Vagina (tissue), 2 donors: ENCODE data around the gene ATP13A2. TPM values are rescaled to one million over a fixed set of nuclear protein-coding genes. Genes with fewer than 3 reads are reported as not detected.

Experiments used
- DNase-seq, 2 donors: peaks; one replicate each; pipeline ENCODE4 v3.0.0-alpha.2; 2017; ENCODE audit errors: extremely low spot score in 2 of 2
- H3K27ac ChIP-seq: fragments of 200-600 bp; sonication (generic); one replicate; pipeline ENCODE4 v1.5.1; 2019
- H3K27me3 ChIP-seq: fragments of 200-600 bp; sonication (generic); one replicate; pipeline ENCODE4 v1.5.1; 2019
- H3K36me3 ChIP-seq, 2 donors: fragments of 200-600 bp; sonication (generic); one replicate each; pipeline ENCODE4 v1.5.1; 2017 to 2019
- H3K4me1 ChIP-seq: fragments of 200-600 bp; sonication (generic); one replicate; pipeline ENCODE4 v1.5.1; 2019
- H3K4me3 ChIP-seq, 2 donors: fragments of 200-600 bp; sonication (generic); 1 replicate in 1 of 2; 2 replicates in 1 of 2; pipeline ENCODE4 v1.5.1; 2016 to 2019
- H3K9me3 ChIP-seq: fragments of 200-600 bp; sonication (generic); one replicate; pipeline ENCODE4 v1.5.1; 2019
- POLR2A ChIP-seq, 2 donors: fragments of 450-650 bp; IDR thresholded peaks; one replicate each; pipeline ENCODE4 v1.6.1; 2017; ENCODE audit warnings: antibody characterized with exemption in 2 of 2, mild to moderate bottlenecking in 2 of 2, moderate library complexity in 2 of 2
- POLR2AphosphoS5 ChIP-seq, 2 donors: sonication (generic); formaldehyde crosslinking; IDR thresholded peaks; one replicate each; pipeline ENCODE4 v1.9.0; 2017; ENCODE audit warnings: antibody characterized with exemption in 2 of 2, mild to moderate bottlenecking in 2 of 2, low read depth in 1 of 2; ENCODE audit not compliant: insufficient read depth in 1 of 2
- intact Hi-C: fragments of 100-400 bp; cut with DNase I; formaldehyde crosslinking; loops from one replicate; pipeline ENCODE4 v1.15.1; 2023
- total RNA-seq: library from RNA; depleted of rRNA; stranded (reverse); fragments of >200 nt; gene quantifications from one replicate; pipeline ENCODE4 v1.2.3, GENCODE V29; 2016
- TF ChIP-seq, protein P1 (sequence below), 3 experiments: fragments of 450-650 bp in 2 of 3; fragments of 200-600 bp in 1 of 3; sonication (generic) in 1 of 3; IDR thresholded peaks; one replicate each; pipeline ENCODE4 v1.5.1; 2017 to 2019; ENCODE audit warnings: antibody characterized with exemption in 3 of 3, mild to moderate bottlenecking in 2 of 3, moderate library complexity in 2 of 3

Gene ATP13A2
- total RNA-seq, 1 donor from 2014 or later = 31.7 TPM

DNA sequence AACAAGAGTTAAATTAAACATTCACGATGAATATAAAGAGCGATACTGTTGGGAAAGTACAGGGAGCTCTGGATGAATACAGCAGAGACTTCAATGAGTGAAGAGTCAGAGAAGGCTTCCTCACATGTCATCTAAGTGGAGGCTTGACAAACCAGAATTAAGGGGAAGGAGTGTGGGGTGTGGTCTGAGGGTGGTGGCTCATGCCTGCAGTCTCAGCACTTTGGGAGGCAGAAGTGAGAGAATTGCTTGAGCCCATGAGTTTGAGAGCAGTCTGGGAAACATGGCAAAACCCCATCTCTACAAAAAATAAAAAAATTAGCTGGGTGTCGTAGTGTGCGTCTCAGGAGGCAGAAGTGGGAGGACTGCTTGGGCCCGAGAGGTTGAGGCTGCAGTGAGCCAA lies 33.4 kb upstream of the ATP13A2 start:
- peaks cover 10% of the 10 kb centered on the region for H3K4me1 ChIP-seq
- no peak overlapping the region for H3K27ac ChIP-seq
- intact Hi-C loops = no loop called here
- H3K27me3 ChIP-seq = no peaks in the 10 kb centered on the region
- no peaks in the 10 kb centered on the region for H3K9me3 ChIP-seq
- peaks cover 0 to 25% of the 10 kb centered on the region in 2 donors for H3K36me3 ChIP-seq
- DNase-seq = no peak
- TF ChIP-seq, protein P1, sequence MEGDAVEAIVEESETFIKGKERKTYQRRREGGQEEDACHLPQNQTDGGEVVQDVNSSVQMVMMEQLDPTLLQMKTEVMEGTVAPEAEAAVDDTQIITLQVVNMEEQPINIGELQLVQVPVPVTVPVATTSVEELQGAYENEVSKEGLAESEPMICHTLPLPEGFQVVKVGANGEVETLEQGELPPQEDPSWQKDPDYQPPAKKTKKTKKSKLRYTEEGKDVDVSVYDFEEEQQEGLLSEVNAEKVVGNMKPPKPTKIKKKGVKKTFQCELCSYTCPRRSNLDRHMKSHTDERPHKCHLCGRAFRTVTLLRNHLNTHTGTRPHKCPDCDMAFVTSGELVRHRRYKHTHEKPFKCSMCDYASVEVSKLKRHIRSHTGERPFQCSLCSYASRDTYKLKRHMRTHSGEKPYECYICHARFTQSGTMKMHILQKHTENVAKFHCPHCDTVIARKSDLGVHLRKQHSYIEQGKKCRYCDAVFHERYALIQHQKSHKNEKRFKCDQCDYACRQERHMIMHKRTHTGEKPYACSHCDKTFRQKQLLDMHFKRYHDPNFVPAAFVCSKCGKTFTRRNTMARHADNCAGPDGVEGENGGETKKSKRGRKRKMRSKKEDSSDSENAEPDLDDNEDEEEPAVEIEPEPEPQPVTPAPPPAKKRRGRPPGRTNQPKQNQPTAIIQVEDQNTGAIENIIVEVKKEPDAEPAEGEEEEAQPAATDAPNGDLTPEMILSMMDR (IDR thresholded peaks at IDR 0.05) = no peak
- H3K4me3 ChIP-seq = no peak overlapping the region

DNA sequence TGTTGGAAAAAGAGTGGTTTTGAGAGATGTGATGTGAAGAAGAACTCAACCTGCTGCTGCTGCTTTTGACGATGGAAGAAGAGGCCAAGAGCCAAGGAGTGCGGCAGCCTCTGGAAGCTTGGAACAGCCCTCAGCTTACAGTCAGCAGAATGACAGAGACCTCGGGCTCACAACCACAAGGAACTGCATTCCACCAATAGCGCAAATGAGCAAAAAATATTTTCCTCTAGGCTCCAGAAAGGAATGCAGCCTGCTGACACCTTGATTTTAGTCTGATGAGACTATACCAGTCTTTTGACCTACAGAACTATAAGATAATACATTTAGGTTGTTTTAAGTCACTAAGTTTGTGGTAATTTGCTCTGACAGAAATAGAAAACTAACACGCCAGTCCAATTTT lies 31.9 kb upstream of the ATP13A2 start:
- no peaks in the 10 kb centered on the region for H3K27me3 ChIP-seq
- no peak overlapping the region for H3K27ac ChIP-seq
- intact Hi-C loops = no loop called here
- H3K4me3 ChIP-seq = no peak overlapping the region
- no peak for DNase-seq
- H3K9me3 ChIP-seq = no peaks in the 10 kb centered on the region
- peaks cover 10% of the 10 kb centered on the region for H3K4me1 ChIP-seq
- no peak for TF ChIP-seq POLR2A (IDR thresholded peaks at IDR 0.05)
- TF ChIP-seq, protein P1 (IDR thresholded peaks at IDR 0.05) = no peak
- TF ChIP-seq POLR2AphosphoS5 (IDR thresholded peaks at IDR 0.05; ENCODE audit: insufficient read depth in 1 of 2, low read depth in 1 of 2) = no peak
- peaks cover 0 to 27% of the 10 kb centered on the region in 2 donors for H3K36me3 ChIP-seq

DNA sequence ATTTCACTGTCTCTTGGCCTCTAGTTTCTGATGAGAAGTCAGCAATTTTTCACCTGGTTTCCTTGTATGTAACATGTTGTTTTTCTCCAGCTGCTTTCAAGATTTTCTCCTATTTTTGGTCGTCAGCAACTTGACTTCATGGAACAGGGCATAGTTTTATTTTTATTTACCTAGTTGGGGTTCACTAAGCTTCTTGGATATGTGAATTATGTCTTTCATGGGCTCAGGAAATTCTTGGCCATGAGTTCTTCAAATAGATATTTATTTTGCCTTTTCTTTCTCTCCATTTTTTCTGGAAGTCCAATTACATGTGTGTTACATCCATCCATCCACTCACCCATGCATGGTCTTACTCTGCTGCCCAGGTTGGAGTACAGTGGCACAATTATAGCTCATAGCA lies 28.4 kb upstream of the ATP13A2 start:
- intact Hi-C loops = no loop called here
- Histone ChIP-seq H3K9me3 (no peaks in the 10 kb centered on the region), H3K27me3 (no peaks in the 10 kb centered on the region), H3K4me1 (peaks cover 2% of the 10 kb centered on the region), H3K27ac (no peak overlapping the region), H3K4me3 (no peak overlapping the region), H3K36me3 (peaks cover 0 to 37% of the 10 kb centered on the region in 2 donors)
- DNase-seq = no peak
- TF ChIP-seq, protein P1 (IDR thresholded peaks at IDR 0.05) = no peak
- TF ChIP-seq POLR2AphosphoS5 (IDR thresholded peaks at IDR 0.05; ENCODE audit: insufficient read depth in 1 of 2, low read depth in 1 of 2) = no peak
- no peak for TF ChIP-seq POLR2A (IDR thresholded peaks at IDR 0.05)

DNA sequence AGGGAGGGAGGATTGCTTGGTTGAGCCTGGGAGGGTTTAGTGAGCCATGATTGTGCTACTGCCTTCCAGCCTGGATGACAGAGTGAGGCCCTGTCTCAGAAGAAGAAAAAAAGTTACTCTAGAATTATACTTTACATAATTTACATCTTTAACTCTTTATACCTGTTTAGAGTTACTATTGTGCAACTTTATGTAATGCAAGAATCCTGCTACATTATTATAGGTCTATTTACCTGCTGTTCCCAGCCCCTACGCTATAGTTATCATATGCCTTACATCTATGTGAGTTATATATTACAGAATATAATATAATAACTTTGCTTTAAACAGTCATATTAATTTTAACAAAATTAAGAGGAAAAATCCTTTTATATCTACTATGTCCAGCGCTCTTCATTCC lies 27.8 kb upstream of the ATP13A2 start:
- no peaks in the 10 kb centered on the region for H3K9me3 ChIP-seq
- no peak overlapping the region for H3K4me3 ChIP-seq
- intact Hi-C loops = no loop called here
- H3K4me1 ChIP-seq = no peaks in the 10 kb centered on the region
- no peaks in the 10 kb centered on the region for H3K27me3 ChIP-seq
- H3K36me3 ChIP-seq = peaks cover 0 to 34% of the 10 kb centered on the region in 2 donors
- H3K27ac ChIP-seq = no peak overlapping the region
- no peak for DNase-seq
- TF ChIP-seq, protein P1 (IDR thresholded peaks at IDR 0.05) = no peak
- TF ChIP-seq POLR2A (IDR thresholded peaks at IDR 0.05) (no peak), POLR2AphosphoS5 (IDR thresholded peaks at IDR 0.05; ENCODE audit: insufficient read depth in 1 of 2, low read depth in 1 of 2) (no peak)

DNA sequence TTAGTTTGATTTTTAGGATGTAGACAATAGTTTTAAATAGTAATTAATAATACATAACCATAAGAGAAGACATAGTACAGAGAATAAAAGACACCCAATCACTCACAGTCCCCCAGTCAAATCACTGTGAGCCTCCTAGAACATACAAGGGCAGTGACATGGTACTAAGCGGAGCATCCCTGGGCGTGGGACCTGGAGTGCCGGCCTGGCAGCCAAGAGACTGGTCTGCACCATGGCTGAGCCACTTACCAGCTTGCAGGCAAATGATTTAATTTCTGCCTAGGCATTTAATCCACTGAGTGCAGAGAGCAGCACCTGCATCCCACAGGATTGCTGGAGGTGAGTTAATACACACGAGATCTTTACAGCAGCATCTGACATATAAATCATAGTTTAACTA lies 21.8 kb upstream of the ATP13A2 start:
- no peaks in the 10 kb centered on the region for H3K9me3 ChIP-seq
- H3K4me1 ChIP-seq = no peaks in the 10 kb centered on the region
- intact Hi-C loops = no loop called here
- peaks cover 0 to 31% of the 10 kb centered on the region in 2 donors for H3K36me3 ChIP-seq
- H3K27me3 ChIP-seq = no peaks in the 10 kb centered on the region
- no peak for DNase-seq
- TF ChIP-seq POLR2AphosphoS5 (IDR thresholded peaks at IDR 0.05; ENCODE audit: insufficient read depth in 1 of 2, low read depth in 1 of 2) = no peak
- TF ChIP-seq, protein P1 (IDR thresholded peaks at IDR 0.05) = no peak
- TF ChIP-seq POLR2A (IDR thresholded peaks at IDR 0.05) = no peak
- H3K4me3 ChIP-seq = no peak overlapping the region
- H3K27ac ChIP-seq = no peak overlapping the region
